PC-3 (cell line): ENCODE results near the gene TCF19.

Experiments
- CTCF ChIP-seq: fragments of 300-600 bp; sonication (generic); conservative IDR thresholded peaks from 2 replicates; pipeline ENCODE4 v1.5.1; 2017; ENCODE audit warnings: antibody characterized with exemption, low read depth, mild to moderate bottlenecking, low read length
- EZH2 ChIP-seq: fragments of 300-600 bp; sonication (generic); IDR thresholded peaks from one replicate; pipeline ENCODE4 v1.6.1; 2017; ENCODE audit warnings: antibody characterized with exemption, mild to moderate bottlenecking, low read length; ENCODE audit not compliant: unreplicated experiment
- EZH2phosphoT487 ChIP-seq: fragments of 300-600 bp; sonication (generic); IDR thresholded peaks from 2 replicates; pipeline ENCODE4 v1.6.1; 2018; ENCODE audit warnings: mild to moderate bottlenecking, antibody characterized with exemption, low read length, borderline replicate concordance

- TF ChIP-seq EZH2phosphoT487 (no peak), CTCF (no peak), EZH2 (no peak)
Observed at GRCh38 chr6:31112478-31112877, 45.9 kb upstream of the TCF19 start, which contains the start of gene C6orf15.
